GM10847 (cell line): Measurements from ENCODE around the gene COL4A1.

Experiments
- POLR2A ChIP-seq: IDR thresholded peaks from 2 replicates; pipeline ENCODE4 v1.6.1; 2011; ENCODE audit not compliant: insufficient read length; ENCODE audit errors: extremely low read depth

Gene COL4A1

DNA sequence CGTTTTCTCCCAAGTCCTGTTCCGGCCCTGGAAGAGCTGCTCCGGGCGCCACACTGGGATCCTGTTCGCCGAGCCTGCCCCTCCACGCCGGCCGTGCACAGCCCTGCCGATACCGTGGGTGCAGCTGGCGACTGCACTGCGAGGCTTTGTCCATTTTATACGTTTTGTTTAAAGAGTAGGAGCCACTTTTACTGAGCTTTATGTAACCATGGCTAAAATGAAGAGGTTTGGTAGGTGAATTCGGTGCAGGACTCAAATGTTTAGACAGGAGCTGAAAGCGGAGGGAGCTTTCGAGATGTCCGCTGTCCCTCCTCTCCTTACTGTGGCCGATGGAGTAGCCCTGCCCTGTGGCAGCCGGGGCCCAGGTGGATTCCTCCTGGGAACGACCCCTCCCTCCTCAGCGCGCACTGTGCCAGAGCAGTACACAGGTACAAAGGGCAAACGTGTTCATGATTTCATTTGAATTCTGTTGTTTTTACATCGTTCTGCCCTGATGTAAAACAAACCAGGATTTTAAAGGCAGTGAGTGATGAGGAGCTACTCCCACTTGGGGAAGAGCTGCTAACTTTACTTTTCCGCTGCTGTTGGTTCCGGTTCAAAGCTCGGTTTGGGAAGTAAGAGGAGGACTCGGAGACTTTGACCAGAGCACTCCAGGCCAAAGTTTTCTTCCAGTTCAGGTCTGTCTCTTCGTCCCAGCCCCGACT, 1.9 kb upstream of the COL4A1 start:
- TF ChIP-seq POLR2A = no peak

DNA sequence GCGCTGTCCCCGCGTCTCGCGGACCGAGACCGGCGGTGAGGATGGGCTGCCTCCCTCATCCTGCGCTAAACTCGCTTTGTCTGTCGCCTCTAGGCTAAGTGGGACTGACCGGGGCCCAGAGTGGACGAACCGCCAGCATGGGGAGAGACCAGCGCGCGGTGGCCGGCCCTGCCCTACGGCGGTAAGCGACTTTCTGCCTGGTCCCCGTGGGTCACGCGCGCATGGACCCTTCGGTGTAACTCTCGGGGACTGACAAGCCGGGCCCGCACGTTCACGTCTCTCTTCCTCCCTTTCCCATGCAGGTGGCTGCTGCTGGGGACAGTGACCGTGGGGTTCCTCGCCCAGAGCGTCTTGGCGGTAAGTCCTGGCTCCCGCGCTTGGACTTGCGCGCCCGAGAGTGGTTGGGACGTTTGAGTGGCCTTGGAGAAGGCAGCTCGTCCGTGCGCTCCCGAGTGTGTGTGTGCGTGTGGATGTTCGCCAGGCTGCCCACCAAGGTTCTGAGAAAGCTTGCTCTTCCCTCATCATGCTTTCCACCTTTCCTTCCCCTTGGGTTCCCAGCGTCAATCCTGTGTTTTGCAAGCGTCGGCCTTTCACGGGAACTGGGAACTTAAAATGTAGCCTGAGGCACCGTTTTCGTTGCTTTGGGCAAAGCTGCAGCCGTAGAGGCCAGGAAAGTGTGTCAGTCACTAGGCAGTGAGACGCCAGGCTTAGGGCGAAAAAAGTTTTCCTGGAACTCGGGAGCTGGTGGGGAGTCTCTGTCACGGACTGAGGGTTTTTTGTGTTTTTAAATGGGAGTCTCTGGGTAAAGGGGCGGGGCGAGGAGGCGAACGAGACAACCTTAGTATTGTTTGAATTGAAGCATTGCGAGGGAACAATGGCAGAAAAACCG, 1.1 kb upstream of the COL4A1 start:
- TF ChIP-seq POLR2A = no peak

DNA sequence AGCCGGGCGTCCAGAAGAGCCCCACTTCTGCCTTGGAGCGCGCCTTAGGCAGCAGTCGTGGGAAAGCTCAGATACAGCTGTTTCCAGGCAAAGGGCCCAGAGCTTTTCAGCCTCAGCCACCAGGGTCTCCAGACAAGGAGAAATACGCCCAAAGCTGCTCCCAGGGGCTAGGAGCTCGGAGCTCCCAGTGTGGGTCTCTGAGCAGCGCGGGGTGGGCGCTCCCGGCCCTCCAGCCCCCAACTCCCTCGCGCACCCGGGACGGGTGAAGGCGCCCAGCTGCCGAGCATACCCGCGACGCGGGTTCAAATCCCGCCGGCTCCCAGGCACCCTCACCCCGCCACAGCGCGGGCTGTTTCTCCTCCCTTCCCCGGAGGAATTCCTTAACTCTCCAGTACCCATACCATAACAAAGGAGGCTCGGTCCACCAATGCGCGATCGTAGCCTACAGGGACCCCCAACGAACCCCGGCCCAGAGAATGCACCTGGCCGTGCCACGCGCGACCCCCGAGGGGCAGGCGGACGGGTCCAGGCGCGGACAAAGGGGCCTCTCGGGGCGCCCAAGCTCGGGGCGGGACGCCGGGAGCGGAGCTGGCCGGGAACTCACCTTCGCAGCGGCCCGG, 507 bp downstream of the COL4A1 start:
- TF ChIP-seq POLR2A = no peak

DNA sequence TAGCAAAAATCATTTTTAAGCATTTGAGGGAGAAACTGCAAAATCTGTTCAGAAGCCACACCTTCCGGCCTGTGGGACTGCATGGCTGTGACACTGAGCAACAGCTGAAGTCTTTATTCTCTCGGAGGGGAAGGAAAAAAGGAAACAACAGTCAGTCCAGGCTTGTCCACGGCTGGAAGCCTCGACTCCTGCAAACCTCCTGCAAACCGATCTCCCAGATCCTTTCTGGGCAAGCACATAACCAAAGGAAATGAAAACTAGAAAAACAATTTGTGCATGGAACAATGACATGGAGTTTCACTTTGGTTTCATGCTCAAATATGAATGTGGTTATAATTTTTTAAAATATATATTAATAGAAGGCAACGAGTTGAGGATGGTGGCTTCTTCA, 1.0 kb downstream of the COL4A1 start:
- TF ChIP-seq POLR2A = no peak

DNA sequence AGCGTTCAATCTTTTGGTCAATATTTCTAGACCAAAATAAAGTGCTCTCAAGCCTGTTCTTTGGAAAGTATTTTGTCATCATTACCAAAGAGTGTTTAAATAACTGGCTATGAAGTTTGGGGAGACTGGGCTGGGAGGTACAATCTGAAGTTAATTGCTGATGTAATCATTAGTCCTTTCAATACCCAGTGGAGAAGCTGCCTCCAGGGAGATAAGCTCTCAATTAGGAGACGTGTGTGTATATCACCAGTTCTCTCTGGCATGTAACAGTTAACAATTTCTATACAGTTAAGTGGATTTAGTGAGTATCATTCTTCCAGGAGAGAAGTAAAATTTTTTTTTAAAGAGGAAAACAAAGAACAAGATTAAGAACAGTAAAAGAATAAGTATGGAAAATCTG, 1.4 kb downstream of the COL4A1 start:
- no peak for TF ChIP-seq POLR2A

DNA sequence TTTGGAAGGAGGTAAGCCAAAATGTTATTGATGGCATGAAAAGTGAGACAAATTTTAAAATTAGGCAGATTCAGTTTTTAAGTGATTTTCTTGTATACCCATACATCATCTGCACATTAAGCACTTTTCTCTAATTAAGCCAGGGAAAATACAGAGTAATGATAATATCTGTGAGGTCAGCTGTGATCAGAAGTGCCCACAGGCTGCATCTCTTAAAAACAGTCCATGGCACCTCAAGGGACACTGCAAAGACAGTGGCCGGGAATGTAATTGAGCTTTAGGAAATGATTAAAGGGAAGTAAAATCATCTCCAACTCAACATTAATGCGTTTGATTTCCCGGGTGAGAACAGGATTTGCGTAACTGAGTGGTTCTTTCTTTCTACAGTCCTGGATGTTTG, 2.0 kb downstream of the COL4A1 start:
- TF ChIP-seq POLR2A = no peak

DNA sequence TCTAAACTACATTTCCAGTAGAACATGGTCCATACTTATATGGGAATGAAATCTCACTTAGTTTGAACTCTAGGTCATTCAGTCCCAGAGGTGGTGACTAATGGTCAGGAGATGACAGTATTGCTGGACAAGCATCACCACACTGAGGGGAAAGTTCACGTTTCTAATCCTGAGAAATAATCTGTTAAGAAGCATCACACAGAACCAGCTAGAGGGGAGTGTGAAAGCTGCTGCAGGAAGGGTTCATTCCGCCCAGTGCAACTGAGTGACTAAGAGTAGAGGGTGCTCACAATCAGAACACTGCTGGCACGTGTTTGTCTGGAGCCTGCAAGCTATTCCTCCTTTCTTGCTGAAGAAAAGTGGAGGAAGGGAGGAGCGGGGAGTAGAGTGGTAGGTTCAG, 2.7 kb downstream of the COL4A1 start:
- no peak for TF ChIP-seq POLR2A

DNA sequence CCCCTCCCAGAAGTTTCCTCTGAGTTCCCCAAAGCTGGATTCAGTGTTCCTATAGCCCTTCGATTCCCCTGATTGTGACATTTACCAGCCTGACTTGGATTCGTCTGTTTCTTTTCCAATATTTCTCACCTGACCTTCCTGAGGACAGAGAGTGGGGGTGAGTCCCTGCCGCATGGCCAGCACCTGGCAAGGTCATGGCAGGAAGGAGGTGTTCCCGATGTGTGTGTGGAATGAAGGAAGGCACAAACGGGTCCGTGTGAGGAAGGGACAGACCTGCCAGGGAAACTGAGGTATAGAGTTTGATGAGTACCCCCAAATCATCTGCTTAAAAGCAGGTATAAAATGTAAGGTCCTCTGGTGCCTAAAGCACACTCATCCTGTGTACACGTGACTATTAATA, 3.3 kb downstream of the COL4A1 start:
- no peak for TF ChIP-seq POLR2A

DNA sequence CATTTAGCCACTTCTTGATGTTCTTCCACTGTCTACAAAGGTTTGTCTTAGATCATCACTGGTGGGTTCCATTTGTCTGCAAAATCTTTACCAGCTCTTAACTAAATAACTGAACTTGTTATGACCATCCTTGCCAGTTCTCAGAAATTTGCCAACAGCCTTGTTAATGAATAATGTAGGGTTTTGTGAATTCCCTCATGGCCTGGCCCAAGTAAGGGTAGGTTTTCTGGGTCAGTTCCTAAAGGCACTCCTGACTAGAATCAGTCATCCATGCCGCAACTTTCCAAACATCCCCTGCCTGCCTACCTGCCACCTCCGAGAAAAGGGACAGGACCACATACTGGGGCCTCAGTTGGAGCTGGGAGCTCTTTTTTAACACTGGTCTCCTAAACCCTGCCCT, 4.0 kb downstream of the COL4A1 start:
- no peak for TF ChIP-seq POLR2A

DNA sequence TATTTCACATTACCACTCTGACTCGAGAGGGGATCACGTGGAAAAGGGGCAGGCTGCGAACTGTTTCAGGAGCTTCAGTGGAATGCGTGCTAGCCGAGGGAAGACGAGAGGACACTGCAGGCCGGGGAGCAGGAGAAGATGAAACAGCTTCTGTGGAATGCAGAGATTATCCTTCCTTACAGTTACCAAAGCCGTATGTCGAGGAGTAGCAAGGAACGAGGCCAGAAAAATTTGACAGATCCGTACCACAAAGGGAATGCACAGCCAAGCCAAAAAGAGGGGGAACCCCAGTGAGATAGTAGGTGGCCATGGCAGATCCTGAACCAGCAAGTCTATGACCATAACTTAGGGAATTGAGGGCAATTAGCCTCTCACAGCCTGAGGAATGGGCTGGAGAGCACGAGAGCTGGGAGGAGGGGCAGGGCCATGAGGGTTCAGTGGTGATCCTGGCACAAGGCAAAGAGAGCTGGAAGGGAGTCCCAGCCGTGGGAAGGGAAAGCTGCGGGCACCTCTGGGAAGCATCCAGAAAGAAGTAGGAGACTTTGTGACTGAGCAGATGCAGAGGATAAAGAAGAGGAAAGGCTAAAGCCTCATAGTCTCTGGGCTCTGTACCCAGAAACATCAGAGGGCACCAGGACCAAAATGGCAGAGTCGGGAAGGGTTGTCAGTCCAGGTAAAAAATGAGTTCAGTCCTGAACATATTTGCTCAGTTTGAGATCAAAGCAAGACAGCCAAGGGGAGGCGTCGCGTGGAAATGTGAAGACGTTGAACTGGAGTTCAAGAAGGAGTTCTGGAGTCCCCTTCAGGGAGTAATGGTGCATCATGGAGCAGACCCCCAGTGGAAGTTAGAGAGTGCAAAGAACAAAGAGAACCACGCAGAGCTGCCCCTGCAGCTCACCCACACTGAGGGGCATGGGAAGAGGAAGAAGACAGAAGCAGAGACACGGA, 5.1 kb downstream of the COL4A1 start:
- no peak for TF ChIP-seq POLR2A

DNA sequence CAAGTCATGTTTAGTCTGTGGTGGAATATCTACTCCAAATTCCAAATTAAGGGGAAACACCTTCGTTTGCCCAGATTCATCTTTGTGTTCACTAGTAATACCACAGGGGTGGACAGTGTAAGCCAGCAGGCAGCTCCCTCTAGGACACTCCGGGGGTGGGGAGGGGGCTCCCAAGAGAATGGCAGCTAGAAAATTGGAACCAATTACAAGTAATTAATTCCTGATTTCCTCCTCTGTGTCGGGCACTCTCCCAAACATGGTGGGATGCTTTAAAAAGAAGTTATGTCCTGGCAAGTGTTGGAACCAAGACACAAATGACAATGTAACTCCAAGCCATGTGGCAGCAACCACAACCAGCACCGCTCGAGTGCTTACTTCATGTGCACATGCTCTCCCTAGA, 5.9 kb downstream of the COL4A1 start:
- no peak for TF ChIP-seq POLR2A

DNA sequence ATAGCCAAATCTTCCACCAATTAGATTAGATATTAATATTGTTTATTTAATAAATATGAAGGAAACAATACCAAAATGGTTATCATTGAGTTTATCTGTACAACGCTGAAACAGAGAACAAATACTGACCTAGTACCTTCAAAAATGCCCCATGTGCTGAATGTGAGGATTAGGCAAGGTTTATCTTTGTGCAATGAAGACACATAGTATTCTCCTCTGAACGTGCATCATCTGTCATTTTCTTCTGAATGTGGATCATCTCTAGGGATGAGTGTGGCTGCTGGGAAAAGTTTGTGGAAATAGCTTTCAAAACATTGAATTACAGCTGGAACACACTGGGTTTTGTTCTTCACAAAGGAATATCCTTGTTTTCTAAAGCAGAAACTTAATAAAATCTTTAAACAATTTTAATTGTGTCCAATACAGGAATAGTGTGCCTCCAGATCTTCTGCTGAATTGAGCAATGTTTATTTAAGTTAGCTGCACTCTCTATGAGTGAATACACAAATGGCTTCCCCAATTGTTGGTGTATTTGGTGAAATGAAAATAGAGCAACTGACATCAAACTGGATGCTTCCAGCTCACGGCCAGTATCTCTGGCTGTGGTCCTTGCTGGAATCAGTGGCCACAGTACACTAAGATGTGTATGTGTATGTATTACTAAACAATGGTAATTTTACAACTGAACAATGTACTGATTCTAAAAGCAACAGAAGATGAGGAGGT, 6.7 kb downstream of the COL4A1 start:
- TF ChIP-seq POLR2A = no peak

DNA sequence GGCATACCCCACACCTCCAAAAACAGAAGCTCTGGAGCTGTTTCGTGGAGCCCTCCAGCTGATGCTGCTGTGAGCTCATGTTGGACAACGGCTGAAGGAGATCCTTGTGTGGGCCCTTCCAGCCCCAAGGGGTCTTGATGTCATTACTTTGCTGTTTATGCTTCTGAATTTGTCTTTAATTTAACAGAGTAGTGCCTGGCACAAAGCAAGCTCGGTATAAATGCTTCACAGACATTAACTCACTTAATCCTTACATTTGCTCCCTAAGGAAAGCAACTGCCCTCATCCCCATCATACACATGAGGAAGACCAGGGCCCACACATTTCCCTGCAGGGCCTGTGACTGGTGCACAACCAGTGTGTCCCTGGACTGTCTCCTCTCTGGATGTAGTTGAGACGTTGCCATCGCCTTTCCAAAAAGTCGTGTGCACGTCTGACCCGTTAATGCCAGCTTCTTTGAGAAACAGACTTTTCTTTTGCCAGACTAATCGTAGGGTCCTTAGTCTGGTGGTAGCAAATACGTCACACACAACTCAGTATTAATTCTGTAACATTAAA, 7.6 kb downstream of the COL4A1 start:
- TF ChIP-seq POLR2A = no peak
